HG02884 (cell line): ENCODE measurements around the gene CFAP100.

ENCODE experiments used
- ATAC-seq: cut with Tn5 transposase; IDR thresholded peaks from one replicate; pipeline ENCODE4 v1.9.1; 2021; ENCODE audit warnings: mild to moderate bottlenecking, moderate library complexity; ENCODE audit not compliant: unreplicated experiment

Gene CFAP100

GRCh38 chr3:126399351-126399735, 4.6 kb downstream of the CFAP100 start:
- no peak for ATAC-seq

- ATAC-seq: no peak
Measured at GRCh38 chr3:126399756-126400155, 5.0 kb downstream of the CFAP100 start.

- no peak for ATAC-seq
Measured at GRCh38 chr3:126401611-126402160, 7.0 kb downstream of the CFAP100 start.

DNA sequence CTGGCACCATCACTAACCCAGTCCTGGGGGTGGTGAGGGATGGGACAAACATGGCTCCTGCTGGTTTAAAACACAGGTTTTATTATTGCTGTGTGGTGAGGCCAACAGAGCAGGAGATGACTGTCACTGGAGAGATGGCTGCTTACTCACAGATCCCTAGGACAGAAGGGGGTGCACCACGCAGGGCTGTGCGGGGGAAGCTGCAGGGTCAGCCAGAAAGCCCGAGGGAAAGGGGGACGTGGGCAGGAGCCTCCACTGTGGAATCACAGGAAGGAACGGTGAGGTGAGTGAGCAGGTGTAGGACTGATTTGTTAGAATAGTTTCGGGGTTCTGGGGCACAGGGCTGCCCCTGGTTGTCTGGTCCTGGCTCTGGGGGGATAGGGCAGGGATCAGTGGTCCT, 7.5 kb downstream of the CFAP100 start:
- no peak for ATAC-seq

DNA sequence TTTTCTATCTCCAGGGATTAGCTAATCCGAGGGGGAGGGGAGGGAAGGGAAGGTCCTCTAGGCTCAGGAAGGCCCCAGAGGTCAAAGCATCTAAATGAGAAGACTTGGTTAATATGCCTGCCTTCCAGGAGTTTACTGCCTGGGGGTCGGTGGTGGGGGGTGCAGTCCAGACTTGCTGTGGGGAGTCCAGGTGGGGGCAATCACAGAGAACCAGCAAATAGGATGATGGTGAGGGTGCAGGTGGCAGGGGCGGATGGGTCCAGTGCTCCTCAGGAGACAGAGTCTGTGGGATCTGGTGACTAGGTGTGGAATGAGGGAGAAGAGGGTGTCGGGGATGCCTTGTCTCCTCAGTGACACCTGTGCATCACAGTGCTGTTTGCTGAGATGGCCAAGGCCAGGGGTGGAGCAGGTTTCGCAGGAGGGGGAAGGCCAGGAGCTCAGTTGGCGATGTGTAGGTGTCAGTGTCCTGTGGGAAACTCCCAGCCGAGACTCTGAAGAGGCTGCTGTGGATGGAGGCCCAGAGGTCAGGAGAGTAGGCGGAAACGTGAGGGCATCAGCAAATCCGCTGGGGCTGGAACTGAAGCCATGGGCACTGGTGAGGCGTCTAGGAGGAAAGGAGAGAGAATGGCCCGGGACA, 8.1 kb downstream of the CFAP100 start:
- no peak for ATAC-seq

GRCh38 chr3:126406389-126407296, 11.9 kb downstream of the CFAP100 start:
- no peak for ATAC-seq

DNA sequence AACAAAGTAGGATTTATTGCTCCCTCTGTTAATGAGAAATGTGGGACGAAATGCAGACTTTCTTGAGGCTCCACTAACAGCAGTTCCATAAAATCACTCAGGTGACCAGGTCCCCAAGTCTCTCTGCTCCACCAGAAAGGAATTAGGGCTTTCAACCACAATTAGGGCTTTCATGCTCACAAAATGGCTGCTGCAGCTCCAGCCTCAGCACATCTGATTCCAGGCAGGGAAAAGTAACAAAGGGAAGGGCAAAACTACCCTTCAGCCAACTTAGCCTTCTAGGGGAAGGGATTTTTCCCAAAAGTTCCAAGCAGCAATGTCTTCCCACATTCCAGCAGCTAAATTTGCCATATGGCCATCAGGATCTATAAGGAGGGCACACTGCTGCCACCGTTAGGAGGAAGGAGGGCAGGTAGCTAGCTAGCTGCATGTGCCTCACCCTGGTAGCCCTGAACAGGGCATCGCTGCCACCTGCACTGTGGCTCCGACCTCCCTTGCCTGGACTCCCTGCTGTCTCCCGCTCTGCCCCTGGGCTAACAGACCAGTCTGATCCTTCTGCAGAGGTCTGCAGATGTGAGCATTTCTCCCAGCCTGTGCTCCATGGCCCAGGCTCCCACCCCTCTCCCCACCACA, 12.8 kb downstream of the CFAP100 start:
- ATAC-seq: no peak

DNA sequence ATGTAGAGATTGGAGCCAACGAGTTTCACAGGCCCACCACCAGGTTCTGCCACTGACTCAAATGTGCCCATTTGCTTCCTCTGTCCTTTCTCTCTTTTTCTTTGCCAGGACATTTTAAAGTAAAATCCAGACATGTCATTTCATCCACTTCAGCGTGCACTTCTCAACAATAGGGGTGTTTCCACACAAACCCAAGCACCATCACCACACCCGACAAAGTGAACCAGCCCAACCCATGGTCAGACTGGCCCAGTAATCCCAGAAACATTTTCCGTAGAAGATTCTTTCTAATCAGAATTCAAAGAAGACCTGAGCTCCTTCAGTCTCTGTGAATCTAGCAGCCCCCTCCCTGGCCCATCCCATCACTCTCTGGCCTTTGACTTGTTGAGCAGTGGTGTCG, 13.4 kb downstream of the CFAP100 start:
- no peak for ATAC-seq

GRCh38 chr3:126412841-126413692, 18.4 kb downstream of the CFAP100 start:
- ATAC-seq: no peak

GRCh38 chr3:126413693-126414080, 19.0 kb downstream of the CFAP100 start:
- no peak for ATAC-seq

GRCh38 chr3:126414406-126414805, 19.7 kb downstream of the CFAP100 start:
- no peak for ATAC-seq

DNA sequence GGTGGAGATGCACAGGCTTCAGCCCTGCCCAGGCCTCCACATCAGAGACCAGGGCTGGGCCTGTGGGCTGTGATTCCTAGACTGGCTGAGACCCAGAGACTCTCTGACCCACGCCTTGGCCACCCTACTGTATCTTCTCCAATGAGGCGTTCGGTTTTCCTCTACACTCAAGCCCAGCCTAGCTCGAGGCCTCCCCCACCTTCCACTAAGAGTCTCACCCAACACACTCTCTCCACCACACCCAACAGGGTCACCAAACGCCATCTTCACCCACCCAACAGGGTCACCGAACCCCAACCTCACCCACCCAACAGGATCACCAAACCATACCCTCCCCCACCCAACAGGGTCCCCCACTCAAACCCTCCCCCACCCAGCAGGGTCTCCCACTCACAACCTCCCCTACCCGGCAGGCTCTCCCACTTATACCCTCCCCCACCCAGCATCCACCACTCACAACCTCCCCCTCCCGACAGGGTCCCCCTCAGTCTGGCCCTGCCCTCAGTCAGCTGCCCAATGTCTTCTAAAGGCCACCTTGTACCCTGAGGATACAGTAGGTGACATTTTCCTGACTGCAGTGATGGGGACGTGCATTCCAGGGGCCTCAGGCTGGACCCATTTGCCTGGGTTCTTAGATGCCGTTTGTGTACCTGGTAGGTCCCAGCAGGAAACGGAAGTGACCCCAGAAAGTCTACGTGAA, 20.4 kb downstream of the CFAP100 start:
- ATAC-seq: no peak

DNA sequence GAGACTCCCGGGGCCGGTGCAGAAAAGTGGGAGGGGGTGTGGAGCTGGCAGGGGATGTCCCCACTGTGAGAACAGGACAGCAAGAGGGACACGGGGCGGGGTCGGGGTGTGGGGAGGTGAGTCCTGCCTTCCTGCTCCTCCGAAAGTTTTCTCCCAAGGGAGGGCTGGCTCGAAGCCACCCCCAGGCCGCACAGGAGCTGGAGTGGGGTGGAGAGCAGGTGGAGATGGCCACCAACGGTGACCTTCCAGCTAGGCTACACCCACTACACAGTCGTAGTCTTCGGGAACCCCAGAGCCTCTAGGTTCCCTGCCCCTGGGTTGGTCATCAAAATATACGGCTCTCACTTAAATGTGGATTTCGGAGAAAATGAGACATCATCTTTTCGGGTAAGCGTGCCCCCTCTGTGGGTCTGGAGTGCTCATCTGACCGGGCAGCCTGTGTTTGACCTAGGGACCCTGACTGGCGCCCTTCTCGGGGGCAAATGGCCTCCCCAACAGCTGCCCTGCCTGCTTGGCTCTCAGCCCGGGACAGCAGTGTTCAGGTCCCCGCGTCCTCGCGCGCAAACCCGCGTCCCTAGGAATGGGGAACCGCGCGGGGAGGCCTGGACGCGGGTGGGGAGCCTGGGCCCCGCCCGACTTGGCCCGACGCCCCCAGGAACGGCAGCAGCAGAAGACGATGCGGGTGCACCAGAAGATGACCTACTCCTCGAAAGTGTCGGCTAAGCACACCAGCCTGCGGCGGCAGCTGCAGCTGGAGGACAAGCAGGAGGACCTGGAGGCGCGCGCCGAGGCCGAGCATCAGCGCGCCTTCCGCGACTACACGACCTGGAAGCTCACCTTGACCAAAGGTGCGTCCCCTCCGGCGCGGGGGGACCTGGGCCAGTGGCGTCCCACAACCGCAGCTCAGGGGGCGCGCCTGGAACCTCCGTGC, 21.2 kb downstream of the CFAP100 start:
- no peak for ATAC-seq

DNA sequence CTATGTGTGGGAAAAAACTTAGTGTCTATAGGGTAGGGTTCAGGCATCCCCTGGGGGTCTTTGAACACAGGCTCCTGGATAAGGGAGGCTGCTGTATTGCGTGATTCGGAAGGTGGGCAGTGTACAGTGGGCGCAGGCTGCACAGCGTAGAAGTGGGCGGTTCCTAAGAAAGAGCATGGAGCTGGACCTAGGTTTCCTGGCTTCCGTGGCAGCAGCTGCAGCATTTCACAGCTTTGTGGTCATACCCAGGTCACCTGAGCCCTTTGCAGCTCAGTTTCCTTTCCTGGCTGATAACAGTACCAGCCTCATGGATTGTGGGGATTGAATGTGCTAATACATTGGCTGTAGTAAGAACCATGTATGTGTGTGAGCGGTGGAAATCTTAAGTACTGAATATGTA, 22.2 kb downstream of the CFAP100 start:
- ATAC-seq: no peak

DNA sequence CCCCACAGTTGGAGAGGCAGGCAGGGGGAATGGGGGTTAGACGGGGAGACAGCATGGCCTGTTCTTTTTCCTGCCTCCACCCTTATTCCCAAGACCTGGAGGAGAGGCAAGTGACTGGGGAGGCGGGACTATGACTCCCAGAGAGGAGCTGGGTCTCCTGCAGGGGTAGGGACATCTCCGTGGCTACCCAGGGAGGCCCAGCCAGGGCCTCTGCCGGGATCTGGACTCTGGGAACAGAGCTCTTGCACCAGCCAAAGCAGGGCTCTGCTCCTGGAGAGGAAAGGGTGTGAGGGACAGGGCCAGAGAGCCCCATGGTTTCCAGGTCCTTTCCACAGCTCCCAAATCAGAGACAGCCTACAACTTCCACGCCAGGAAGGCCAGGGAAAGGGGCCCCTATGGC, 22.8 kb downstream of the CFAP100 start:
- no peak for ATAC-seq

GRCh38 chr3:126417981-126418530, 23.3 kb downstream of the CFAP100 start:
- no peak for ATAC-seq

- ATAC-seq: no peak
Measured at GRCh38 chr3:126418661-126419131, 24.0 kb downstream of the CFAP100 start.

DNA sequence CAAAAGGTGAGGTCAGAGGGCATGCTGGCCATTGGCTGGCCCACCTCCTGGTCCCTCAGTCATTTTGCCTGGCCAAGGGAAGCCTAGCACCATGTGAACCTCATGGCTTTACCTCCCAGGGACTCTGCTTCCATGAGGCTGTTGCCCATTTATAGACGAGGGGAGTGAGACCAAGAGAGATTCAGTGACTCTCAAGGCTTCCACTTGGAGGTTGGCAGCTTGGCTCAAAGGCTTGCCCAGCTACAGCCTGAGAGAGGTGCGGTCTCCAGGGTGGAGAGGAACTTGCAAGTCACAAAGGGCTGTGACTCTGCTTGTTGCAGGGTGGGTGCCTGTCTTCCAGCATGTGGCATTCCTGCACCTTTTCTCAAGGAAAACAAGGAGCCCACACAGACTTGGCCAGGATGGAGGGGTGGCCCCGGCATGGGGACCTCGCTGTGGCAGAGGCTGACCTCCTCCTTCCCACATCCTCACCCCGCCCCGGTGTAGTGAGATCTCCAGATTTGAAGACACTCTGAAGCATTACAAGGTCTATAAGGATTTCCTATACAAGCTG, 24.5 kb downstream of the CFAP100 start:
- ATAC-seq: no peak
